Gastroesophageal sphincter (tissue), 4 donors: ENCODE results near the gene MYH10. TPM values are rescaled to one million over a fixed set of nuclear protein-coding genes. Genes with fewer than 3 reads are reported as not detected.

Experiments used
- ATAC-seq: fragments of 150-250 bp; one replicate; pipeline ENCODE4 v1.9.1; 2016; ENCODE audit warnings: mild to moderate bottlenecking, moderate library complexity
- H3K27ac ChIP-seq, 4 donors: fragments of 200-600 bp; sonication (generic) in 3 of 4; 1 replicate in 3 of 4; 2 replicates in 1 of 4; pipeline ENCODE4 v1.5.1; 2016 to 2019
- H3K27me3 ChIP-seq: fragments of 200-600 bp; sonication (generic); one replicate; pipeline ENCODE4 v1.5.1; 2019
- H3K36me3 ChIP-seq, 2 donors: fragments of 200-600 bp; sonication (generic); one replicate each; pipeline ENCODE4 v1.5.1; 2019; ENCODE audit warnings: control low read depth in 1 of 2
- H3K4me1 ChIP-seq, 3 donors: fragments of 200-600 bp; sonication (generic); 1 replicate in 2 of 3; 2 replicates in 1 of 3; pipeline ENCODE4 v1.5.1; 2016 to 2019; ENCODE audit warnings: control low read depth in 2 of 3
- H3K4me3 ChIP-seq, 2 donors: fragments of 200-600 bp; sonication (generic); one replicate each; pipeline ENCODE4 v1.5.1; 2019; ENCODE audit warnings: mild to moderate bottlenecking in 1 of 2, moderate library complexity in 1 of 2
- H3K9me3 ChIP-seq, 3 donors: fragments of 200-600 bp; sonication (generic); one replicate each; pipeline ENCODE4 v1.5.1; 2017 to 2019; ENCODE audit warnings: control low read depth in 2 of 3
- CTCF ChIP-seq, 4 experiments: fragments of 200-600 bp in 2 of 4; fragments of 450-650 bp in 2 of 4; sonication (generic) in 1 of 4; IDR thresholded peaks; one replicate each; pipeline ENCODE4 v1.5.1; 2017 to 2019; ENCODE audit warnings: antibody characterized with exemption in 4 of 4, mild to moderate bottlenecking in 2 of 4, moderate library complexity in 2 of 4
- EP300 ChIP-seq: sonication (generic); formaldehyde crosslinking; IDR thresholded peaks from one replicate; pipeline ENCODE4 v1.6.1; 2017; ENCODE audit warnings: antibody characterized with exemption, mild to moderate bottlenecking
- POLR2A ChIP-seq, 2 donors: fragments of 450-650 bp; IDR thresholded peaks; one replicate each; pipeline ENCODE4 v1.6.1; 2017; ENCODE audit warnings: antibody characterized with exemption in 2 of 2, mild to moderate bottlenecking in 2 of 2, moderate library complexity in 1 of 2
- POLR2AphosphoS5 ChIP-seq: sonication (generic); formaldehyde crosslinking; IDR thresholded peaks from one replicate; pipeline ENCODE4 v1.6.1; 2017; ENCODE audit warnings: antibody characterized with exemption
- WGBS, 2 donors: methylation state at CpG; one replicate each; pipeline ENCODE4 v1.1.5; 2018; ENCODE audit warnings: low coverage in 1 of 2; 5-methylcytosine and 5-hydroxymethylcytosine counted together
- total RNA-seq, 4 donors: library from RNA; depleted of rRNA; stranded (reverse); fragments of >200 nt; gene quantifications; one replicate each; pipeline ENCODE4 v1.1.0, GENCODE V29; 2016

MYH10 gene
- total RNA-seq, 4 donors from 2014 or later = 26.0 to 40.9 (median 34.6) TPM

- no peak overlapping the region for H3K27ac ChIP-seq
- H3K36me3 ChIP-seq = peaks cover 0 to 96% of the 10 kb centered on the region in 2 donors
- H3K4me1 ChIP-seq = peaks cover 0 to 27% (median 10%) of the 10 kb centered on the region in 3 donors
- H3K4me3 ChIP-seq = no peak overlapping the region
- no peak for ATAC-seq
- TF ChIP-seq POLR2A (IDR thresholded peaks at IDR 0.05) (no peak), CTCF (IDR thresholded peaks at IDR 0.05) (no peak), POLR2AphosphoS5 (no peak)
- WGBS, 2 donors = 75 to 95% methylated on average over 4 to 8 of the region's 22 CpGs
- no peaks in the 10 kb centered on the region for H3K9me3 ChIP-seq
- no peaks in the 10 kb centered on the region for H3K27me3 ChIP-seq
These were observed 153.8 kb downstream of the MYH10 start for GRCh38 chr17:8476741-8477140.

DNA sequence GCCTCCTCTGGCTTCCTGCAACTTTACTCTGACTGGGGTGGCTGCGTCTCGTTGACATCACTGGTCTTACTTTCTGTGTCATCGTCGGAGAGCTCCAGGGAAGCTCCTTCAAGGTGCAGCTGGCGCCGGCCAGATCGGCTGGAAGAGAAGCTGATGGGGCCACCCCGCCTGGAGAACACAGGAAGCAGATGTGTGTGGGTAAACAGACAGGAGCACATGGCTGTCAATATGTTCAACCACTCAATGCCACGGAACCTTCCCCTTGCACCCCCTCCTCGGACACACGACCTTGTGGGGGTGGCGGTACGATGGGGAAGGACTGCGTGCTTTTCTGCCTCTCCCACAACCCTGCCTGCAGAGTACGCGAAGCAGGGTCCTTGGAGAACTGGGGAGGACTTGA, 154.7 kb downstream of the MYH10 start:
- Histone ChIP-seq H3K36me3 (peaks cover 0 to 95% of the 10 kb centered on the region in 2 donors), H3K4me1 (peaks cover 0 to 32% (median 10%) of the 10 kb centered on the region in 3 donors), H3K27me3 (no peaks in the 10 kb centered on the region), H3K4me3 (no peak overlapping the region), H3K27ac (no peak overlapping the region), H3K9me3 (no peaks in the 10 kb centered on the region)
- ATAC-seq = no peak
- no peak for TF ChIP-seq POLR2A (IDR thresholded peaks at IDR 0.05)
- no peak for TF ChIP-seq CTCF (IDR thresholded peaks at IDR 0.05)
- no peak for TF ChIP-seq POLR2AphosphoS5
- no peak for TF ChIP-seq EP300
- 75% methylated on average over 7 of the region's 16 CpGs; no CpG with 5 or more reads in 1 of the 2 donors for WGBS, 2 donors

DNA sequence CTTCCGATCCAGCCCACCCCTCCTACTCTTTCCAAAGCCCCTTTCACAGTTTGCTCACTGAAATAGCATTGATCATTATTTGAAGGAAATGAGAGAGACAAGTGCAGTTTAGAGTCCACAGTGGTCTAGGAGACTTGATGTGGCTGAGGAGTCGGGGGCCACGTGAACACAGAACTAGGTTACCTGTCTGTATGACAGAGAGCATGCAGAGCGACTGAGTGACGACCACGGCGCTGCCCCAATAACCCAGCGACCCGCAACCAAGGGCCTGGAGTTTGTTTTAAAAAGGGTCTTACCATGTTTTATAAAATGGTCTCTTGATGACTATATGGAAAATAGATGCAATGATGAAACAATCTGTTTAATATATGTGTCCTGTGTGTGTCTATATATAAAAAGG, 155.3 kb downstream of the MYH10 start:
- no peak for ATAC-seq
- peaks cover 0 to 32% (median 8%) of the 10 kb centered on the region in 3 donors for H3K4me1 ChIP-seq
- H3K27me3 ChIP-seq = no peaks in the 10 kb centered on the region
- H3K36me3 ChIP-seq = peaks cover 0 to 91% of the 10 kb centered on the region in 2 donors
- no peak overlapping the region for H3K27ac ChIP-seq
- 83 to 89% methylated on average over 3 to 7 of the region's 9 CpGs for WGBS, 2 donors
- H3K9me3 ChIP-seq = no peaks in the 10 kb centered on the region
- H3K4me3 ChIP-seq = no peak overlapping the region
- no peak for TF ChIP-seq CTCF (IDR thresholded peaks at IDR 0.05)
- no peak for TF ChIP-seq POLR2AphosphoS5
- no peak for TF ChIP-seq POLR2A (IDR thresholded peaks at IDR 0.05)
- no peak for TF ChIP-seq EP300

DNA sequence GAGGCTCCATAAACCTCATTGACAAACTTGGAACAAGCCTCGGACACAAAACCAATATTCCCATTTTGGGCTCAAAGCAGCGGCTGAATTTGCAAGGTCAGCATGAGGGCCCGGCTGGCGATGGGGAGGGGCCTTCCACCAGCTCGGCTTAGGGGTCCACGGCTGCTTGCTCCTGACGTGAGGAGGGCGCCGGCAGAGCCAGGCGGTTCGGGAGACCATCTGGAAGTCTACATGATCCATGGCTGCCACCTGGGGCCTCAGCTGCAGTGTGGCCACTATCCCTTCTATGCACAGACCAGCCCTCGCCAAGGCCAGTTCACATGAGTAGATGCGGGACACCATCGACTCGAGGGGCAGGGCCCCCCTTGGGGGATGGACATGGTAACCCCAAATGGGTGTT, 155.7 kb downstream of the MYH10 start:
- no peak for ATAC-seq
- Histone ChIP-seq H3K36me3 (peaks cover 0 to 87% of the 10 kb centered on the region in 2 donors), H3K4me1 (peaks cover 0 to 32% (median 8%) of the 10 kb centered on the region in 3 donors), H3K9me3 (no peaks in the 10 kb centered on the region), H3K4me3 (no peak overlapping the region), H3K27ac (no peak overlapping the region), H3K27me3 (no peaks in the 10 kb centered on the region)
- 73% methylated on average over 4 of the region's 15 CpGs; no CpG with 5 or more reads in 1 of the 2 donors for WGBS, 2 donors
- TF ChIP-seq POLR2A (IDR thresholded peaks at IDR 0.05) = no peak
- no peak for TF ChIP-seq CTCF (IDR thresholded peaks at IDR 0.05)
- TF ChIP-seq POLR2AphosphoS5 = no peak
- no peak for TF ChIP-seq EP300

GRCh38 chr17:8473451-8474192, 156.9 kb downstream of the MYH10 start:
- Histone ChIP-seq H3K27ac (no peak overlapping the region), H3K27me3 (no peaks in the 10 kb centered on the region), H3K4me1 (peaks cover 0 to 32% (median 6%) of the 10 kb centered on the region in 3 donors), H3K4me3 (no peak overlapping the region), H3K9me3 (no peaks in the 10 kb centered on the region), H3K36me3 (peaks cover 0 to 84% of the 10 kb centered on the region in 2 donors)
- WGBS, 2 donors = 67 to 89% methylated on average over 1 to 10 of the region's 13 CpGs
- ATAC-seq = no peak
- no peak for TF ChIP-seq POLR2AphosphoS5
- no peak for TF ChIP-seq CTCF (IDR thresholded peaks at IDR 0.05)
- no peak for TF ChIP-seq EP300
- no peak for TF ChIP-seq POLR2A (IDR thresholded peaks at IDR 0.05)
